Measurements from ENCODE around the gene COL25A1.

The COL25A1 gene

GRCh38 chr4:108787106-108787505, 515.4 kb downstream of the COL25A1 start:
- no peak for DNase-seq

DNA sequence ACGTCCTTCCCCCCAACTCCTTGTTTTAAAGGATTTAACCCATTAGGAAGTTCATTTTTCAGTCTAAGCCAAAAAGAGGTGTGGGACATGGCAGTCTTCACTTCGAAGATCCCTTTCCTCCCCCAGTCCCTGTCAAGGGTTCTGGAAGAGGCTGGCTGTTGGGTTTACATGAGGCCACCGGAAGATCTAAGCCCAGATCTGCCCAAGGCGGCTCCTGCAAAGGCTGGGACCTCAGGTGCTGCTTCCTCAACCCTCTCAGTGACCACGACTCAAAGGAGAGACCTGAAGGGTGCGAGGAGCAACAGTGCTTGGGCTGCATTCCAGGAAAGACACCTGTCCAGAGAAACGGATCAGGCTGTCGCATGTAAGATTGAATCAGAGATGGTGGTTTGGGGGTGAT, 516.1 kb downstream of the COL25A1 start:
- no peak for DNase-seq

- no peak for DNase-seq
These were observed 518.6 kb downstream of the COL25A1 start for GRCh38 chr4:108783665-108784463.

GRCh38 chr4:108779958-108780357, 522.5 kb downstream of the COL25A1 start:
- DNase-seq, result no peak

DNA sequence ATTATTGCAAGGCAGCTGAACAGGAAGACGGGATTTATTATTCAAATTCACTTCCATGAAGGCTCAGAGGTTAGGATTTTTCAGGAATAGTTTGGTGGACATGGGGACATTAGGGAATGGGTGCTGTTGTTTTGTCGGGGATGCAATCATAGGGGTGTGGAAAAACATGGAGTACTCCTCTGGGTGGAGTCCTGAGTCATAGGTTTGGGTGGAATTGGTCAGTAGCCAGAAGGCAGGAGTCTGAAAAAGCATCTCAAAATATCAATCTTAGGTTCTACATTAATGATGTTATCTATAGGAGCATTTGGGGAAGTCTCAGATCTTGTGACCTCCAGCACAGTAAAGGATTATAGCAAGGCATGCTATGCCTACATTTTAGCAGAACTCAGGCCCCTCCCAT, 525.1 kb downstream of the COL25A1 start:
- DNase-seq, result no peak

GRCh38 chr4:108775921-108776320, 526.5 kb downstream of the COL25A1 start:
- DNase-seq, result no peak

GRCh38 chr4:108774809-108775530, 527.5 kb downstream of the COL25A1 start:
- DNase-seq, result no peak

DNA sequence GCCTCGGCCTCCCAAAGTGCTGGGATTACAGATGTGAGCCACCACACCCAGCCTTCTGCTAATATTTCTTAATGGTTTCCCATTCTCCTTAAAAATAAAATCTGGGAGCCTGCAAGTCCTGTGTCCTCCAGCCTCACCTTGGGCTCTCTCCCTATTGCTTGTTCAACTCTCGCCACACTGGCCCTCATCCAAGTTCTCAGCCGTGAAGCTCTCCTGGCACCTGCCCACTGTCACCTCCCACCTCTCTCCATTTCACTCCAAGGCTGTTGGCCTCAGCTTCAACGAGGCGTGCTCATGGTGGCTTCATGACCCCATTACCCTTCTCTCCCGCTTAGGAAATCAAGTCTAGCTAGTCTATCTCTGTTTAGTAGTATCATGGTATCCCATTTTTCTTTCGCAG, 530.1 kb downstream of the COL25A1 start:
- no peak for DNase-seq

DNA sequence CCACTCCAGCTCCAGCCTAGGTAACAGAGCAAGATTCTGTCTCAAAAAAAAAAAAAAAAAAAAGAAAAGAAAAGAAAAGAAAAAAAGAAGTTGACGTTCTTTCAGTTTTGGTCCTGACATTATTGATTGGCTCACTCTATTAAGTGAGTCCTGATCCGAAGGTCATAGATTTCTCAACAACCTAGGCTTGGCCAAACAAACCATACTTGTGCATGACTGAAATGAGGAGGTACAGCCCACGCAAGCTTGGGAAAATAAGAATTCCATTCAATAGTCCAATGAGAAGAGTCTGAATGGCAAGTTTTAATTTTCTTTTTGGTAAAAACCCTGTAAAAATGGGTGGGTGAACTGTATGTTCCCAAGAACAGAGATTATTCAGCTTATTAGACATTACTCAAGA, 536.4 kb downstream of the COL25A1 start:
- no peak for DNase-seq

GRCh38 chr4:108763986-108764385, 538.5 kb downstream of the COL25A1 start:
- DNase-seq, result no peak

- DNase-seq, result no peak
These were observed 539.2 kb downstream of the COL25A1 start for GRCh38 chr4:108763226-108763593.

GRCh38 chr4:108762559-108763225, 539.8 kb downstream of the COL25A1 start, which contains the start of gene ETNPPL:
Gene ETNPPL, minus strand, starts transcription at chr4:108763053. Its CDS starts 155 bp downstream, at chr4:108762898.
- no peak for DNase-seq
